H1 (cell line): ENCODE results near the gene EFCAB10. TPM values are rescaled to one million over a fixed set of nuclear protein-coding genes. Genes with fewer than 3 reads are reported as not detected.
"Not testable (repeated sequence)": the region's sequence is repeated elsewhere in the genome, so short reads cannot be mapped to it uniquely, and the experiment has no call there.

Source experiments
- CTCF ChIA-PET: fragments of 300-600 bp; sonication (Branson Sonifier 250); formaldehyde crosslinking; loops from one replicate; lab custom pipeline; 2021; ENCODE audit not compliant: partially characterized antibody; lab: Charles Lee
- POLR2A ChIA-PET: fragments of 300-600 bp; sonication (Branson Sonifier 250); formaldehyde crosslinking; loops from one replicate; lab custom pipeline; 2021; ENCODE audit warnings: inconsistent platforms; ENCODE audit not compliant: partially characterized antibody; lab: Charles Lee
- DNase-seq, 2 experiments: peaks; one replicate each; pipeline versions ENCODE4 v3.0.0 to v3.0.0-alpha.2; 2010 to 2022; ENCODE audit warnings: low spot score in 2 of 2, low read depth in 1 of 2, mixed read lengths in 1 of 2
- FAIRE-seq: peaks from 2 replicates; lab custom pipeline; 2011; peaks lifted over from hg19 to GRCh38; lab: Jason Lieb, UNC
- H2AFZ ChIP-seq: 2 replicates; pipeline ENCODE4 v1.8.1; 2012; ENCODE audit warnings: low read length, inconsistent platforms
- H2AK5ac ChIP-seq: 2 replicates; pipeline ENCODE4 v1.6.1; 2013; ENCODE audit warnings: low read depth, low read length
- H2BK120ac ChIP-seq: replicated peaks from 2 replicates; pipeline ENCODE3; 2013; ENCODE audit warnings: low read depth, low read length, inconsistent platforms
- H2BK12ac ChIP-seq: 2 replicates; pipeline ENCODE4 v1.6.1; 2013; ENCODE audit warnings: low read depth, low read length
- H2BK15ac ChIP-seq: 2 replicates; pipeline ENCODE4 v1.6.1; 2013; ENCODE audit warnings: low read length
- H2BK20ac ChIP-seq: 2 replicates; pipeline ENCODE4 v1.6.1; 2013; ENCODE audit warnings: low read length
- H2BK5ac ChIP-seq: 2 replicates; pipeline ENCODE4 v1.6.1; 2013; ENCODE audit warnings: low read depth, low read length
- H3K14ac ChIP-seq: 2 replicates; pipeline ENCODE4 v1.6.1; 2013; ENCODE audit warnings: inconsistent platforms; ENCODE audit not compliant: insufficient read length
- H3K18ac ChIP-seq: 2 replicates; pipeline ENCODE4 v1.6.1; 2013; ENCODE audit warnings: low read length; ENCODE audit errors: extremely low read depth
- H3K23ac ChIP-seq: 2 replicates; pipeline ENCODE4 v1.6.1; 2013; ENCODE audit warnings: inconsistent platforms; ENCODE audit not compliant: insufficient read length
- H3K23me2 ChIP-seq: 2 replicates; pipeline ENCODE4 v1.6.1; 2013; ENCODE audit warnings: low read depth, low read length
- H3K27ac ChIP-seq: 2 replicates; pipeline ENCODE4 v1.6.1; 2011; ENCODE audit warnings: low read depth, low read length, inconsistent platforms
- H3K27me3 ChIP-seq, 4 experiments: replicated peaks in 1 of 4; 1 replicate in 1 of 4; 2 replicates in 3 of 4; pipeline versions ENCODE4 v1.6.1 to v1.8.1; 2011 to 2013; ENCODE audit warnings: low read length in 3 of 4, mild to moderate bottlenecking in 3 of 4, inconsistent platforms in 2 of 4, mixed read lengths in 2 of 4, moderate library complexity in 1 of 4; ENCODE audit not compliant: control insufficient read depth in 3 of 4, insufficient read depth in 3 of 4; ENCODE audit errors: extremely low read depth in 1 of 4
- H3K36me3 ChIP-seq, 4 experiments: 2 replicates each; pipeline versions ENCODE4 v1.6.1 to v1.8.1; 2011 to 2013; ENCODE audit warnings: mild to moderate bottlenecking in 4 of 4, low read length in 3 of 4, moderate library complexity in 2 of 4, control low read depth in 1 of 4, inconsistent platforms in 1 of 4; ENCODE audit not compliant: insufficient read depth in 4 of 4, control insufficient read depth in 2 of 4
- H3K4ac ChIP-seq: replicated peaks from 2 replicates; pipeline ENCODE3; 2013; ENCODE audit warnings: low read length, low read depth, mixed read lengths, inconsistent platforms; ENCODE audit not compliant: insufficient read length
- H3K4me1 ChIP-seq, 4 experiments: replicated peaks in 1 of 4; 1 replicate in 1 of 4; 2 replicates in 3 of 4; pipeline versions ENCODE4 v1.6.1 to v1.8.1; 2011 to 2013; ENCODE audit warnings: low read length in 3 of 4, inconsistent platforms in 2 of 4, mixed read lengths in 1 of 4; ENCODE audit not compliant: insufficient read depth in 4 of 4, control insufficient read depth in 3 of 4
- H3K4me2 ChIP-seq, 2 experiments: 2 replicates each; pipeline versions ENCODE4 v1.6.1 to v1.8.1; 2011 to 2013; ENCODE audit warnings: low read depth in 2 of 2, low read length in 2 of 2, control low read depth in 1 of 2, inconsistent platforms in 1 of 2, mild to moderate bottlenecking in 1 of 2; ENCODE audit not compliant: insufficient read depth in 1 of 2
- H3K4me3 ChIP-seq, 4 experiments: fragments of 200-600, 300-600 bp in 1 of 4; sonication (generic), shearing (Covaris generic), sonication (Bioruptor Twin) in 1 of 4; 2 replicates each; pipeline versions ENCODE4 v1.5.1 to v1.8.1; 2011 to 2016; ENCODE audit warnings: low read length in 4 of 4, low read depth in 3 of 4, control low read depth in 2 of 4, inconsistent platforms in 2 of 4, mild to moderate bottlenecking in 2 of 4, mixed read lengths in 1 of 4, moderate library complexity in 1 of 4; ENCODE audit not compliant: insufficient read depth in 2 of 4; ENCODE audit errors: extremely low read depth in 1 of 4
- H3K56ac ChIP-seq: replicated peaks from 2 replicates; pipeline ENCODE3; 2013; ENCODE audit warnings: low read depth, mild to moderate bottlenecking, mixed read lengths, low read length, inconsistent platforms; ENCODE audit not compliant: insufficient read length
- H3K79me1 ChIP-seq: 2 replicates; pipeline ENCODE4 v1.6.1; 2013; ENCODE audit warnings: low read depth, low read length, control low read depth
- H3K79me2 ChIP-seq, 2 experiments: 2 replicates each; pipeline versions ENCODE4 v1.6.1 to v1.8.1; 2012 to 2013; ENCODE audit warnings: low read length in 2 of 2, mild to moderate bottlenecking in 2 of 2, inconsistent platforms in 1 of 2; ENCODE audit not compliant: insufficient read depth in 2 of 2, control insufficient read depth in 1 of 2
- H3K9ac ChIP-seq, 4 experiments: replicated peaks in 1 of 4; 1 replicate in 1 of 4; 2 replicates in 3 of 4; pipeline versions ENCODE4 v1.6.1 to v1.8.1; 2011 to 2013; ENCODE audit warnings: low read depth in 3 of 4, low read length in 3 of 4, control low read depth in 2 of 4, mild to moderate bottlenecking in 2 of 4, moderate library complexity in 2 of 4, inconsistent platforms in 1 of 4; ENCODE audit errors: extremely low read depth in 1 of 4
- H3K9me3 ChIP-seq, 2 experiments: 2 replicates each; pipeline versions ENCODE4 v1.6.1 to v1.8.1; 2012 to 2013; ENCODE audit warnings: mild to moderate bottlenecking in 2 of 2, moderate library complexity in 2 of 2, control low read depth in 1 of 2, inconsistent platforms in 1 of 2, low read depth in 1 of 2, low read length in 1 of 2, mixed read lengths in 1 of 2; ENCODE audit not compliant: insufficient read depth in 2 of 2
- H4K20me1 ChIP-seq, 2 experiments: replicated peaks in 1 of 2; 2 replicates each; pipeline versions ENCODE3 to v1.8.1; 2011 to 2013; ENCODE audit warnings: inconsistent platforms in 2 of 2, low read length in 2 of 2, mild to moderate bottlenecking in 1 of 2; ENCODE audit not compliant: insufficient read depth in 2 of 2, control insufficient read depth in 1 of 2
- H4K5ac ChIP-seq: 2 replicates; pipeline ENCODE4 v1.6.1; 2013; ENCODE audit warnings: low read length, low read depth, mixed read lengths, inconsistent platforms; ENCODE audit not compliant: insufficient read length
- H4K8ac ChIP-seq: 2 replicates; pipeline ENCODE4 v1.8.0; 2013; ENCODE audit warnings: mild to moderate bottlenecking, moderate library complexity, low read length, inconsistent platforms; ENCODE audit not compliant: insufficient read depth; ENCODE audit errors: extremely low read depth
- H4K91ac ChIP-seq: replicated peaks from 2 replicates; pipeline ENCODE3; 2013; ENCODE audit warnings: low read length, mixed read lengths, inconsistent platforms; ENCODE audit not compliant: insufficient read length
- WGBS, 2 experiments: shearing (Covaris generic) in 1 of 2; methylation state at CpG; one replicate each; pipeline versions ENCODE4 v1.1.6 to v1.1.7; 2013 to 2015; ENCODE audit warnings: low lambda C conversion rate in 2 of 2, mixed read lengths in 2 of 2, inconsistent platforms in 1 of 2, low coverage in 1 of 2, missing lambda C conversion rate in 1 of 2; ENCODE audit not compliant: insufficient replicate concordance in 2 of 2, insufficient coverage in 1 of 2, insufficient read length in 1 of 2; ENCODE audit errors: extremely low coverage in 1 of 2, missing lambda C conversion rate in 1 of 2; 5-methylcytosine and 5-hydroxymethylcytosine counted together
- polyA plus RNA-seq, 7 experiments: library from polyadenylated mRNA; depleted of rRNA in 3 of 7; stranded (reverse) in 5 of 7; unstranded in 2 of 7; fragments of >200 nt in 5 of 7; fragments of 200-250 nt in 2 of 7; gene quantifications; 1 replicate in 5 of 7; 2 replicates in 1 of 7; 4 replicates in 1 of 7; pipeline versions ENCODE4 v1.2.1 to v1.2.3, GENCODE V29; 2011 to 2013; ENCODE audit warnings: missing spikeins in 2 of 7, mixed read lengths in 2 of 7
- total RNA-seq: library from RNA; stranded (reverse); fragmentation: NEBNext Ultra II Directional; extraction: Animal tissue kit (Norgen Biotek cat#: 25700); gene quantifications from 2 replicates; pipeline ENCODE4 v1.2.1, GENCODE V29; 2021

Gene EFCAB10
- total and polyA plus RNA-seq, 2 of the 8 experiments (the other 6 are each of a cell fraction or from before 2014, with no cell fraction given): 0.80 to 3.1 TPM

GRCh38 chr7:105524423-105524822 lies 56.9 kb downstream of the EFCAB10 start:
- FAIRE-seq, H2BK20ac ChIP-seq, H3K27ac ChIP-seq, H4K91ac ChIP-seq, H3K4me2 ChIP-seq, H3K23me2 ChIP-seq, DNase-seq, H4K5ac ChIP-seq, H2AFZ ChIP-seq, H3K9me3 ChIP-seq, H3K18ac ChIP-seq, H4K8ac ChIP-seq, H2AK5ac ChIP-seq, H3K27me3 ChIP-seq, H3K4me3 ChIP-seq, H3K79me1 ChIP-seq, H3K4me1 ChIP-seq, H3K9ac ChIP-seq, H4K20me1 ChIP-seq, H2BK12ac ChIP-seq, H3K4ac ChIP-seq, H2BK120ac ChIP-seq, H2BK5ac ChIP-seq, H3K56ac ChIP-seq, H3K23ac ChIP-seq, H2BK15ac ChIP-seq, H3K36me3 ChIP-seq, H3K14ac ChIP-seq: not testable (repeated sequence)
- WGBS, 2 experiments: 94% methylated on average over 11 of the region's 11 CpGs; no CpG with 5 or more reads in 1 of the 2 experiments
- ChIA-PET POLR2A (interaction anchor here (7.9 kb wide), 1 partner anchor 7 kb away, joined by 77 read pairs; the partner anchor contains the start of gene RINT1), CTCF (interaction anchor here (0.9 kb wide), 1 partner anchor 9 kb away, joined by 5 read pairs; no protein-coding TSS in a partner anchor)
- peaks cover 16% of the 10 kb centered on the region in 2 experiments for H3K79me2 ChIP-seq
